ENCODE data around the gene VSX2.

VSX2 gene

DNA sequence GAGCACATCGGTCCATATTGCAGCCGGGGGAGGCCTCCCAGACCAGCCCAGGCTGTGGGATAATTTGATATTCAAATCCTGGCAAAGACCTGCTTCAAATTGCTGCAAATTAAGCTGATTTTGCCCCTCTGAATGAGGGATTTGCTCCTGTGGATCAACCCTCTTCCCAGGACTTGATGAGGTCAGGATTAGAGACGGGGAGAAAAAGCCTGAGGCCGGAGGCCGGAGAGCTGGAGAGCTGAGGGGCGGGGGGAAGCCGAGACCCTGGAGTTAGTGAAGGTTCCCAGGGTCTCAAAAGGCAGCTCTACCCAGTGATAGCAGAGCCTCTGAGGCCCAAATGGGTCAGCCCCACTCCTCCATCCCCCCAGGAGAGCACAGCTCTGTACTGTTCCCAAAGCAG is 17.5 kb upstream of the VSX2 start:
- DNase-seq (ENCODE audit: low read depth): no peak

DNA sequence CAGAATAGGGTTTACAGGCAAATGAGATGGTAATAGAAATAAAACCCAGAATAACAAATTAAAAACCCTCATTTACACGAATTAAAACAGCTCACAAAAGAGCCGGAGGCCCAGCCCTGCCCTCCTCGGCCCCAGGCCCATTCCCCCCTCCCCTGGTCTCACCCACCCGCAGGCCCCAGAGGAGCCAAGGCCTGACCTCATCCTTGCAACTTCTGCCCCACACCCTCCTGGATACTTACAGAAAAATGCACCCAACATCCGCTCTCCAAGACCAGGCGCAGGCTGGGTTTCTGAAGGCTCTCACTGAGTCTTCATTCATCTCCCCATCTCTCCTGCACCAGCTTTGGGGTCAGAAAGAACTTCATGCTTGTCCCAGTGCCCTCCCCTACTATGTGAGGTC is 16.2 kb upstream of the VSX2 start:
- no peak for DNase-seq (ENCODE audit: low read depth)

DNA sequence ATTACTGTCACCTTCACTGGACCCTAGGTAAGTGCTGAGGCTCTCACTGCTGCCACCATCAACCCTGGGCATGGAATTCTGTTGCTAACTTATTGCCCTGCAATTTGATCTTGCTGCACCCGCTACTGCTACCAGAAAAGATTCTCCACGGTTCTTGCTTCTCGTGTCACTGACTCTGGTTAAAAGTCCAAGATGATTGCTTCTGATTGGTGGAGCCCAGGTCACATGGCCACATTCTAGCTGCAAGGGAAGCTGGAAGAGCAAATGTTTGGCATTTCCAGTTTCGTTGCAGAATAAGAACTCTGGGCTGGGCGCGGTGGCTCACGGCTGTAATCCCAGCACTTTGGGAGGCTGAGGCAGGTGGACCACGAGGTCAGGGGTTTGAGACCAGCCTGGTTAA is 7.5 kb upstream of the VSX2 start:
- DNase-seq (ENCODE audit: low read depth): no peak

DNA sequence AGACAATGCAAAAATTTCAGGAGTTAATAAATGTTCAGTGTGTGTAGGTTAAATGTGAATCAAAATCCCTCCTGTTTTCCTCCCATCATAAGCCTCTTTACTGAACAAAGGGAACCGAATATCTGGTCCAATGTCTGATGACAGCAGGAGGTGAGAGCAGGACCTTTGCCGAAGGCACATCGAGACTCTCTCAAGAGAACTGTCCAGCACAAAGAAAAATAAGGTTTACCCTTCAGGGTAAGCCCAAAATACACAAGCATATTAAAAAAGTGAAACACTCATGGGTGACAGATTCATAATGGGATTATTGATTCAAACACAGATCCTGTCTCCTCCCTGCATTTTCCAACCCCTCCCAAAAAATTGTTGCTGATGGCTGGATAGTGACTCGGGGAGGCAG is 4.2 kb upstream of the VSX2 start:
- DNase-seq (ENCODE audit: low read depth): no peak

DNA sequence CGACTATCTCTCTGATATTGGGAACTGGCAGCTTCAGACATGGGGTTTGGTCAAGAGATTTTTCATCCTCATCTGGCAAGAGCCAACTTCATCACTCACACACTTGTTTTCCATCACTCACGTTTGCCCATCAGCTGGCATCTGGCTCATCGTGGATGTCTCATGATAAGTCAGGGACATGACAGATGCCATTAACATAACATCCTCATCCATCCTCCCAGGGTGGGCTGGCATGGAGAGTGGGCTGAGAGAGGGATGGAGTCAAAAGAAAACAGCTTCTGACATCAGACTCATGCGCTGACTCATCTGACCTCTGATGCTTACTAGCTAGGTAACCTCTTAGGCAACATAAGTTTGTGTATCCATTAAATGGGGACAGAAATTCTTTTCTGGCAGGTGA is 1.8 kb upstream of the VSX2 start:
- peak; percentile 14 for DNase-seq (ENCODE audit: low read depth)

DNA sequence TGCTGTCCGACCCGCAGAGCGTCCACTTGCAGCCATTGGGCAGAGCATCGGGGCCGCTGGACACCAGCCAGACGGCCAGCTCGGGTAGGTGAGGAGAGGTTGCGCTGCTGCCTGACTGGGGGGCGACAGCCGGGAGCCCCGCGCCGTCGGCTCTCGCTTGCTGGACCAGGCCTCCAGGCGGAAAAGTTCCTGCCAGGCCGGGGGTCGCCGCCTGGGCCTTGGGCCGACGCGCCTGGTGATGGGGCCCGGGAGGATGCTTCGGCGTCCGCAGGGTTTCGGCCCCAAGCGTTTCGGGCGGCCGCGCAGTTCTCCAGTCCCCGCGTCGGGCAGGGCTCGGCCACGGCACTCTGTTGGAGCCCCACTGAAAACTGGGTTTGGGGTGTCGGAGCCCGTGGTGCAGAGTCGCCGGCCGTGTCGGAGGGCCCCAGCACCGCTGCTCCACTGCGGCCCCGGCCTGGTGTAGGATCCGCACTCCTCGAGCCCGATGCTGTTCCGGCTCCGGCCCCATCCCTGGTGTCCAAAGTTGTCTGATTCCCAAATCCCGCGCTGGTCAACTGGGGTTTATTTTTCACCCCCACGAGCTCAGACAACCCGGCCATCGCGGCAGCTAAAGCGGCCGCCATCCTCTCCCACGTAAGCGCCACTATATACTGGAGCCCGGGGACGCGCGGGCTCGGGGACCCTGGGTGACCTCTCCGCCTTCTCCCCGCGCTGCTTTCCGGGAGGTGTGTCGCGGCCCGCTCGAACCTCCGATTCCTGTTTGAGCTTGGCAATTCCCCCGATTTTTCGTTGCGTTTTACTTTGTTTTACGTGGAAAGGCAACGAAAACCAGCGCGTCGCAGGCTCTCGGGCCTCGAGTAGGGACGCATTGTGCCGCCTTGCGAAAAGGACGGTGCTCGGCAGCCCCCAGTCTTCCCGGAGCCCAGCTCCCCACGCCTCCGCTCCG is 872 bp downstream of the VSX2 start:
- no peak for DNase-seq (ENCODE audit: low read depth)

DNA sequence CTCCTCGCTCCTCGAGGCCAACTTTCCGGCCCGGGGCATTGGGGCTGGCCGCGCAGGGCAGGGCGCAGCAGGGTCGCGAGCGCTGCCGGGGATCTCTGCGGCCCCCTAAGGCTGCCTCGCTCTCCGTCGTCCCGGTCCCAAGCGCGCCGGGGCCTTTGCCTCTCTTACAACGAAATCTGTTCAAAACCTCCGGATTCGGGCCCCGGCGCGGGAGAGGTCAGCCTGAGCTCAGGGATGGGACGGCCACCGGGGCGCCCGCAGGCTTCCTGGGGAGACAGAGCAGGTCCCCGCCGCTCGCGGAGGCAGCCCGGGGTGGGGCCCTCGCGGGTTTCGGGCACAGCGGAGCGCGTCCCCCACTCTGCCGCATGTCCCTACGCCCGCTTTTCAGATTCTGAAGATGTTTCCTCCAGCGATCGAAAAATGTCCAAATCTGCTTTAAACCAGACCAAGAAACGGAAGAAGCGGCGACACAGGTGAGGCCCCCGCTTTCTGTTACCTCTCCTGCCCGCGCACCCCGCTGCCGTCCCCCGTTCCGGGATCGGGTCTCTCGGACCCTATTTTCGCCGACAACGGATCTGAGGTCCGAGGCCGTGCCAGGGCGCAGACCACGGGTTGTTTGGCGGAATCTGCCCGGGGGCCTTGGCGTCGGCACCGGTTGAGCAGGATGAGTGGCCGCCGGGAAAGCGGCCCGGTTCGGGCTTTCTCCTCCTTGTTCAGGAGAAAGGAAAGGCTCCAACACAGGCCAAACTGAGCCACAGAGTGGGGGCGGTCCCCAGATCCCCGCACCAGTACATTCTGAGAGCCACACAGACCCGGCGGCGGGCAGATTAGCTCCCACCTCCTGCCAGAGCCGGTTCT is 1.8 kb downstream of the VSX2 start:
- no peak for DNase-seq (ENCODE audit: low read depth)

DNA sequence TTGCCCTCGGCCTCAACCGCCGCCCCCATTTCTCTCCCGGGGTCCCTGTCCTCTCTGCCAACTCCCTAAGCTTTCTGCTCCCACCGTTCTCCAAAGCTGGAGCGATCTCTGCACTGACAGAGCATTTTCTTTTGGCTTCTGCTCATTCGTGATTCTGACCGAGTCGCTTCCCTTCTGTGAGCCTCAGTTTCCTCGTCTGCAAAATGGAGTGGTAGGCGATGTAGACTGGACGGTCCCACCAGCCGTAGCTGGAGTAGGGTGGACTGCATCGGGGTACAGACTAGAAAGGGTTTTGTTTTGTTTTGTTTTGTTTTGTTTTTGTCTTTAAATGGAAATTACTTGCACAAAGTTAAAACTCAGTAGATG is 2.4 kb downstream of the VSX2 start:
- no peak for DNase-seq (ENCODE audit: low read depth)

DNA sequence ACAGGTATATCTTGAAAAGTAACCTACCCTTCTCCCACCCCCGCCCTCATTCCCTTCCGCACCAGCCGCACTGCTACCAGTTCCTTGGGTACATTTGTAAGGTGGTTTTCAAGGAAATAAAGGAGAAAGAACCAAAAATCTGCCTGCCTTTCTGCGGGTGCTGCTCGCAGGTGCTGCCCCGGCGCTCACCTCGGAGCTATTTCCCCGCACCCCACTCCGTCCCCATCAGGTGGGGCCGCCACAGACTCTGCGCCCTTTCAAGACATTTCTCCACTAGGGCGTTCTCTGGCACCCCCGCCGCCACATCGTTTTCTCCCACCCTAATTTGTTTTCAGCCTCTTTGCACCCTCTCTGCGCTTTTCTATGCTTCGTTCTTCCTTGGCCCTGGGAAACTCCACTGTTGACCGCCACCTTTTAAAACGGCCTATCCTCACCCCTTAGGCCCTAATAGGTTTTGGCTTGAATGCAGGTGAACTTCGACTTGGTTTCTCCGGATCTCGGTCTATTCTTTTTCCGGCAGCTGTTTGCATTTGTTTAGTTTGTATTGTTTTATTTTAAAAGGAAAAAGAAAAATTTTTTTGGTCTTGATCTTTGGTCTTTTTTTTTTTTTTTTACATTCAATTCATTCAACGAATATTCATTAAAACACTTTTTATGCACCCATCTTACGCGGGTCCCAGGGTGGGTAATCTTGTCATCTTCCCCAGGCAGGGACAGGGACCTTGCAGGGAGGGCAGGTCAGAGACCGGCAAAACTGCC is 3.0 kb downstream of the VSX2 start:
- no peak for DNase-seq (ENCODE audit: low read depth)

DNA sequence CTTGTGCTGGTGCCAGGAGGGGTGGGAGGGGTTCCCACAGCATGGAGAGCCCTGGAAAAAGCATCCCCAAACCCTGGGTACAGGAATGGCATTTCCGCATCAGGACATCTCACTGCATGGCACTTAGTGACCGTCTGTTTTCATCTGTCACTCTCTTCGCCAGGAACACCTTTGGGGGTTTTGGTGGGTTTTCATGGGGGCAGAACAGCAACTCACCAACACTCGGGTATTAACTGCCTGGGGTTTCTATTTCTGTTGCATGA is 3.5 kb downstream of the VSX2 start:
- DNase-seq (ENCODE audit: low read depth): no peak

DNA sequence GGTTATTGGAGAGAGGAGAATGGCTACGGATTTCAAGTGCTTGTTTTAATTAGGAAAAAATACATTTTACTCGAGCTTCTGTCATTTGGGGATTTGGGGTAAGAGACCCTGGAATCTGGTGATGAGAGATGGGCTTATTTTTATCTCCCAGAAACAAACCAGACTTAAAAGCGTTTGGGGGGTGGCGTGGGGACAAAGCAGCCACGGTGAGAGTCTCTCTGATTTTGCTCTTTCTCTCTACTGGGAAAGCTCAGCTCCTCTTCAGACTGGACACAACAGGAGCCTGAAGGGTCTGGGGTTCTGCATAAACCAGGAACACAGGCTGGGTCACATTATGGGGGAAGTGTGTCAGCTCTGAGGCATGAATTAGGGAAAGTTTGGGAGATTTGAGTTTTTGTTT is 3.8 kb downstream of the VSX2 start:
- DNase-seq (ENCODE audit: low read depth): no peak

DNA sequence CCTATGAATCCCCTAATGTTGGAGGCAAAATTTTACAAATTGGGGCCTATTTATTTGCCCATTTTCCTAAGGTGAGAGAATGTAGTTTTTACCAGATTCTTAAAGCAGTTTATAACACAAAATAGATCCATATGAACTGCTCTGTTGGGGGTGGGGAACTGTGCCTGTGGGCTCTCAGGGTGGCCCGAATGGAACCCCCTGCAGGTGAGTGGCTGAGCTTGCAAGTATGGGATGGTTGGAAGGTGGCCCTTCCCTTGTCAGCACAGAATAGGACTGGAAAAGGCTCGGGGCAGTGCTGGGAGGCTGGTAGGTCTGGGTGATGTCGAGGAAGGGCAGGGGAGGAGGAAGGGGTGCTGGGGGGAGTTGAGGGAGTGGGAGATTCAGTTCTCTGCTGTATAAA is 4.9 kb downstream of the VSX2 start:
- no peak for DNase-seq (ENCODE audit: low read depth)

DNA sequence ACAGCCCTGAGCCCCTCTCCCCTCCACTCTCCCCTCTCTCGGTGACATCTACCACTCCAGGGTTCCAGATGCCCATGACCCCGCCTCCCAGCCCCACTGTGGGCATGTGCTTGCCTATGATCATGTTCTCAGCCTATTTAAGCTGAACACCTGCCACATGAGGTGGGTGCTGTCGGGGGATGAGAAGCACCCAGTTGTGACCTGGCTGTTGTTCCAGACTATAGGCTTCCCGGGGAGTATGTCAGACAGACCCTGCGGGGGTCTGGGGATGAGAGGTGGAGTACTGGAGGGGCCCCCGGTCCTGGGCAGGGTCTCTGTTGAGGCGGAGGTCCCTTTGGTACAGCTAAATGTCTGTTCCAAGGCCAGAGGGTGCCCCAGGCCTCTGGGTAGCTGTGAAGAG is 6.0 kb downstream of the VSX2 start:
- no peak for DNase-seq (ENCODE audit: low read depth)

DNA sequence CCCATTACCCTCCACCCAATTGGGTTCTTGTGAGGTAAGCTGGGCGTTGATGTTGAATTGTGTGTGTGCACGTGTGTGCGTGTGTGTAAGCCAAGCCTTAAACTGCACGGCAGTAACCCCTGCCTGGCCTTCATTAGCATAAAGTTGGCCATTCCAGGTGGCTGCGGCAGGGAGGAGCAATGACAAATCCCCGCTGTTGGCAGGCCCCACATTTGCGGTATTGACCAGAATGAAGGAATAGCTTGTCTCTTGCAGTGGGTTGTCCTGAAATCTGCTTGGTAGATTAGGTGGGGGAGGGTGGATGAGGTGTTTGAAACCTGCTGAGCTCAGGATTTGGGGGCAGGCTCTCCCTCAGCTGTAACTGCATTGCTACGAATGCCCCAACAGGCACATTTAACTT is 7.3 kb downstream of the VSX2 start:
- no peak for DNase-seq (ENCODE audit: low read depth)

DNA sequence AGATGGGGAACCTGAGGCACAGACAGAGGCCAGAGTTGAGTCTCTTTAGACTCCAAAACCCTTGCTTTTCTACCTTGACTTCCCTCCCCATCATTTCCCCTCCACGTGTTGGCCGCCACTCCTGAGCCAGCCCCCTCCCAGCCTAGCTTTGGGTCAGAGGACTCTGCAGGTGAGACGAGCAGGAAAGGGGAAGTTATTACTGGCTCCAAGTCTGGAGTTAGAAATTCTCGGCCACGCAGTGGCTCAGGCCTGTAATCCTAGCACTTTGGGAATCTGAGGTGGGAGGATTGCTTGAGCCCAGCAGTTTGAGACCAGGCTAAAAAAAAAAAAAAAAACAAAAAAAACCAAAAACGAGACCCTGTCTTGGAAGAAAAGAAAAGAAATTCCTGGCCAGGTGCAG is 8.8 kb downstream of the VSX2 start:
- no peak for DNase-seq (ENCODE audit: low read depth)

DNA sequence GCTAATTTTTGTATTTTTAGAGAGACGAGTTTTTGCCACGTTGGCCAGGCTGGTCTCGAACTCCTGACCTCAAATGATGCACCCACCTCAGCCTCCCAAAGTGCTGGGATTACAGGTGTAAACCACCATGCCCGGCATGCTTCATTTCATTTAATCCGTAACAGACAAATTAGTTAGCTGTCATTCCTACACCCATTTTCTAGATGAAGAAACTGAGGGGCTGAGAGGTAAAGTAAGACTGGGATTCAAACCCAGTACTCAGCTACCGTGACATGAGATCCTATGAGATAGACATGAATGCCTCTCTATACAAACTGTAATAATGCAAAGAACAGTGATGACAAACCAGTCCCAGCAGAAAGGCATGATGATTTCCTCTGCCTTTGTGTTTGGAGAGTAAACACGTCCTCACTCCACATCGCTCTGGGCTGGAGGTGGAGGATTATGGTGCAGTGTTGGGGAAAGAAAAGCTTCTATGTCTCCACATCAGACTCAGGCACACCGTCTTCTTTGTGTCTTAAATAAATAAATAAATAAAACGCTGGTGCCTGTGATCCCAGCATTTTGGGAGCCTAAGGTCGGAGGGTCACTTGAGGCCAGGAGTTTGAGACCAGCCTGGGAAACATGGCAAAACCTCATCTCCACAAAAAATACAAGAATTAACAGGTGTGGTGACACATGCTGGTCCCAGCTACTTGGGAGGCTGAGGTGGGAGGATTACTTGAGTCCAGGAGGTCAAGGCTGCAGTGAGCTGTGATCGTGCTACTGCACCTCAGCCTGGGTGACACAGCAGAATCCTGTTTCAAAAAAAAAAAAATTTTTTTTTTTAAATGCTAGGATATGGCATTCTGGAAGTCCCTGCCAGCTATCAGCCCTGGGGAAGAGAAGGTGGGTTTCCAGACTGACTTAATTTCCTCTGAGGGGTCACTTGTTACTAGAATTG is 10.5 kb downstream of the VSX2 start:
- DNase-seq (ENCODE audit: low read depth): no peak

DNA sequence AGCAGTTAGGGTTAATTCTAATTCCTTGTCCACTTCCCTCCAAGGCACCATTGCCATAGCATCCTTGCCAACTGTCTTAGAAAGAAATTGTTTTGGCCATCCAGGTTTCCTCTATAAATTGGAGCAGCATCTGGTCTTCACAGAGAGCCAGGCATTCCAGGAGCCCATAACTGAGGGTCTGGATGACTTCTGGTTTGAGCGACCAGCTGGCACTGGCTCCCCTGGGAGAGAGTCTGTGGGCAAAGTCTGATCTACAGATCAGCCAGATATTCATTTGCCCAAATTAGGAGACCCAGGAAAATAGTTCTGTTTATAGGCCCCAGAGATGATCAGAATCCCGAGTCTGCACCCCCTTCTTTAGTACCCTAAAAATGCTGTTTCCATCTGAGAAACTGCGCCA is 16.0 kb downstream of the VSX2 start:
- DNase-seq (ENCODE audit: low read depth): no peak

DNA sequence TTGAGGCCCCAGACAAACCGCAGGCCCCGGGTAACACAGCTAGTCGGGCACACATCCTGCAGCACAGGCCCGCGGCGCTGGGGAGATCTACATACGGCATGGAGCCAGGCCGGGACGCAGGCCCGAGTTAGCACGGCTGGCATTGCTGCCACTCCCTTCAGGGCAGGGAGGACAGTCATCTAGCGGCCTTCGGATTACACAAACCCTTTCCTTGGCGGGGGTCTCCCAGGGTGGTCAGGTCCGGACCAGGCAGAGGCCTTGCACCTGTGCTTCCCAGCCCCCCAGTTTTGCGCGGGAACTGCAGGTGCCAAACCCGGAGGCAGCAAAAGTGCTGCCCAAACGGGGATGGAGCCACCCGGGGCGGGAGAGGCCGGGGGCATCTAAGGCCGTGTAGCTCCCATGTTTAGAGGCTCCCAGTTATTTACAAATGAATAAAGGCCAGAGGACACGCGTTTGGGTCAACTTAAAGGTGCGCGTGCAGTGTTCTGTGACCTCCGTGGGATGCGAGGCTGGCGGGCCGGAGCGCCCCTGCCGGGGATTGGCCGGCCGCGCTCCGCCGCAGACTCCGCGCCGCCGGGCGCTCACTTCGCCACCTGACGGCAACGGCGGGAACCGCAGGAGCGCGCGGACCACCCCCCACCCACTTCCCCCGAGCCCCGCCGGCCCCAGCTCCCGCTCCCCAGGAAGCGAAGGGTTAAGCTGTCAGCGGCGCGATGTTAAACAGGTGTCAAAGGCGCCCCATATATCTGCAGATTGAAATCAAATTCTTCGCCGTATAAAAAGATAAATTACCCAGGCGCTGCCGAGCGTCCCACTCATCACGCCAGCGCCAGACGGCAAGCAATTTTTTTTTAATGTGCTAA is 18.1 kb downstream of the VSX2 start:
- no peak for DNase-seq (ENCODE audit: low read depth)

DNA sequence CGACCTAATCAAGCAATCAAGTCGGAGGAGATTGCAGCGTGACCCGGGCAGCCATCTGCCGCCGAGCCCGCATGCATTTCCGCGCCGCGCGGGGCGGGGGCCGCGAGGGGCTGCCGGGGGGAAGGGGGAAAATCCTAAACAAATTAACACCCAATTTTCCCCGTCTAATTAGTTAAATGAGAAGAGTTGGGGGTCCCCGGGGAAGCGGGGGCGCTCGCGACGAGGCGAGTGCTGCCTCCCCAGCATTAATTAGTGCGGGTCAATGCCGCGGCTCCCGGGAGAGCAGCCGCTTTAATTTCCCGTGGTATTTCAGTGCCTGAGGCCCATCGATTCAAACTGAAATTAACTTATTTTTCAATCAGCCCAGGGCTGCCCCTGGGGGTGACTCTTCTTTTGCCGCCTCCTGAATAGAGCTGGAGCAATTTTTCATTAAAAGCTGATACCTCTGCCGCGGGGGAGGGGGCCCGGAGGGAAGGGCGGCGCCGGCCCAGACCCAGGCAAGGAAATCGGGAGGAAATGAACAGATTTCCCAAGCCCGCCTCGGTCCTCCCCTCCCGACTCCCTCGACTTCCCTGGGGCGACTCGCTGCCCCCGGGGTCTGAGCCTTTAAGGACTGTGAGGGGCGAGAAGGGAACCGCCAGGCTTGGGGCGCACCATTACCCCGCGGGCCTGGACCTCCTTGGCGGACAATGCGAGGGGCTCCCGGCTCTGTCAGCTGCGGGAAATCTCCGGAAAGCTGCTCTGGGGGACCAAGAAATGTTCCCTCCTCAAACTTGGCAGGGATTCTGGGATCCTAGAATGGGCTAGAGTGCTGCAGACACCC is 18.9 kb downstream of the VSX2 start:
- DNase-seq (ENCODE audit: low read depth): no peak

DNA sequence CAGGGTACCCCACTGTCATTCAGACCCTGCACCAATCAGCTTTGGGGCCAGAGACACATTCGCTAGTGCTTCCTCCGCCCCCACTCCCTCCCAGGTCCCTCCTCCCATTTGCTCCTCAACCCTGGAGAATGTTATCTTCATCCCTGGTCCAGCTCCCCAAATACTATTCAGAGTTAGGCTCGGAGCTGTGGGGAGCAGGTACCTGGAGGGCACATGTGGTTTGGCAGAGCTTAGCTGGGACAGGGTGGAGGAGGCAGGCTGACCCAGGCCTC is 19.5 kb downstream of the VSX2 start:
- DNase-seq (ENCODE audit: low read depth): no peak
